HG03432 (cell line): ENCODE measurements around the gene RALY.

ENCODE experiments used
- ATAC-seq: cut with Tn5 transposase; IDR thresholded peaks from one replicate; pipeline ENCODE4 v1.9.1; 2021; ENCODE audit warnings: mild to moderate bottlenecking, moderate library complexity; ENCODE audit not compliant: unreplicated experiment

RALY gene

DNA sequence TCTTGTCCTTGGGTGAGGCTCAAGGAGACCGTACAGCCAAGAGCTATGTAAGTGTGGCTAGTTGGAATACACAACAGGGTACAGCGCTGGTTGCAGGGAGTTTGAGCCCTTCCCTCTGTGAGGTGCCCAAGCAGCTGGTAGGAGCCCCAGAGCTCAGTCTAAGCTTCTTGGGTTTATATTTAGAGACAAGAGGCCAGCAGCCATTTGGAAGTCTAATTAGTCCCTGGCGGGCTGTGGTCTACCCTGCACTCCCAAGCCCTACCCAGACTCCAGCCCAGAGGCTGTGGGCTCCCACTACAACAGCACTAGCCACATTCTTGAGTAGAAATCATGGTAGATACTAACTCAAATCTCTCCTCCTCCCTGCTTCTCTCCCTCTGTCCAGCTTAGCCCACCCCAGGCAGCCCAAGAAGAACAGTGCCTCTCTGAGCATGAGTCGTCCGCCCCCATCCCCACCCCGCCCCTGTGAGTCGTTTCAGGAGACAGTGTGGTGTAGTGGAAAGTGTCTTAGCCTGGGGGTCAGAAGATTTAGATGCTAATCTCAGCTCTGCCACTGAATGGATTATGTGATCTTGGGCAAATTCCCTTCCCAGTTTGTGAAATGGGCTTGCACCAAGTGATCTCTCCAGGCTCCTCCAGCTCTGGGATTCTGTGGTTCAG is 80.5 kb downstream of the RALY start:
- no peak for ATAC-seq

GRCh38 chr20:34075647-34076046 is 81.9 kb downstream of the RALY start:
- ATAC-seq, result no peak

- ATAC-seq, result no peak
Measured at GRCh38 chr20:34076952-34077351, 83.2 kb downstream of the RALY start.

DNA sequence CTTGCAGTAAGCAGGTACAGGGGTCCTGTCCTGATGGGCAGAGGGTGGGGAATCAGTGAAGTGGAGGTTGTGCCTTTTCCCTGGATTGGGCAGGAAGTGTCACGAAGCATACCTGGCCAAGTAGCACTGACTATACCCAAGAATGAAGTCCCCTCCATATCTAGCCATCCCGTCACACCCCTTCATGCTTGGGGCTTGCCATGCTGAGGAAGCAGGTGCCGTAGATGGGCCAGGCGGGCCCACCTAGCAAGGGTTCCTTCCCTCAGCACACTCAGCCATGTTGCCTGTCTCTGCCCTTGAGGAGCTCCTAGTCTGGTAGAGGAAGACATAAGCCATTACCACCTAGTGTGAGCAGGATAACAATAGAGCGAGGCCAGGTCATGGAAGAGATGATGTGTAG is 84.8 kb downstream of the RALY start:
- ATAC-seq, result no peak

DNA sequence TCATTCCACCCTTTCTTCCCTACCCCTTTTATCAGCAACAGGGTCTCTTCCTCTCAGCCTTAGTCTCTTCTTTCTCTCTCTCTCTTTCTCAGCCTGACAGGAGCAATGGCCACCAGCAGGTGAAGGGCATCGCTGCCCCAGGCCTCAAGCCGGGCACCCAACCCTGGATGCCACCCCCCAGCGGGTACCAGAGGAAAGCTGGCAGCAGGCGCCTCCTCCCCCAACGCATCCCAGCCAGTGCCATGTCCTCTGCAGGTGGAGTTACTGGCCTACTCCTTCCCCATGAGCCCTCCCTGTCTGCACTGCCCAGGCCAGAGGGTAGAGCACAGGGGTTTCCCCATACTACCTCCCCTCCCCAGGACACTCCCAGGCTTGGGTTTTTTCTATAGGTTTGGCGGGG is 86.1 kb downstream of the RALY start:
- no peak for ATAC-seq

GRCh38 chr20:34082232-34082887 is 88.6 kb downstream of the RALY start:
- no peak for ATAC-seq

GRCh38 chr20:34083137-34083536 is 89.4 kb downstream of the RALY start:
- no peak for ATAC-seq

GRCh38 chr20:34083781-34084180 is 90.1 kb downstream of the RALY start:
- no peak for ATAC-seq

DNA sequence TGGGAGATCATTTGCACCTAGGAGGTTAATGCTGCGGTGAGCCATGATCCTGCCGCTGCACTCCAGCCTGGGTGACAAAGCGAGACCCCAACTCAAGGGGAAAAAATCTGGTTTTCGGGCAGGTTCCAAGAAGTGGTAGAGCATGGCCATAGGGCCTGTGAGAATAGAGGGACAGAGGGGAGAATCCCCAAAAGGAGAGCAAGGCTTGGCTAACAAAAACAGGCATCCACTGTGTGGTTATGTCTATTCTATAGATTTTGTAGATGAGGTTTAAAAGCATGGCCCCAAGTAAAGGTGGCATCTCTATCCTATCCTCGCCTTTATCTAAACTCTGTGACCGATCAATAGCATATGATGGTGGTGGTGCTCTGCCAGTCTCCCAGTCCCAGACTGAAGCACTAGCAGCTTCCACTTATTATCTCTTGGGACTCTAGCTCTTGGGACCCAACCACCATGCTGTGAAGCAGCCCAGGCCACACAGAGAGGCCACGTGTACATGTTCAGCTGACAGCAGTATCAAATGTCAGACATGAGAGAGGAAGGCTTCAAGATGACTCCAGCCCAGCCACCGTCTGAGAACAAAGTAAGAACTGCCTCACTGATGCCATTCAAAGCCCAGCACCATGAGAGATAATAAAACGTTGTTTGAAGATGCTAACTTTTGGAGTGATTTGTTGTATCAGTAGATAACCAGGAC is 90.7 kb downstream of the RALY start:
- no peak for ATAC-seq

DNA sequence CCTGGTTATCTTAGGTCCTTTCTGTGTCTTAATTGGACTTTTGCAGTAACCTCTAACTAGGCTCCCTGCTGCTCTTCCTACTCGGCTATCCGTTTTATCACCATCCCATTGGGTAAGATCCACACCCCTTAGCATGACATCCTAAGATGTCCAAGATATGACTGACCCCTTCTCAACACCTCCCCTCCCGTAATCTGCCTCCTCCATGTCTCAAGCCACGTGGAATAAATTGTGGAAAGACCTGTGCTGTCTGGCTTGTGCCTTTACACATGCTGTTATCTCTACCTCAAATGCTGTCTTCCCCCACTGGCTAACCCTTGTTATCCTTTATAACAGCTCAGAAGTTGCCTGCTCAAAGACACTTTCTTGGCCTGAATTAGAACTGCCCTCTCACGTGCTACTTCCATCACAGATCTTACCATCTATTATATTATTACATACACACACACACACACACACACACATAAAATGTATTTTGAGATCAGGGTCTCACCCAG is 91.9 kb downstream of the RALY start:
- no peak for ATAC-seq

DNA sequence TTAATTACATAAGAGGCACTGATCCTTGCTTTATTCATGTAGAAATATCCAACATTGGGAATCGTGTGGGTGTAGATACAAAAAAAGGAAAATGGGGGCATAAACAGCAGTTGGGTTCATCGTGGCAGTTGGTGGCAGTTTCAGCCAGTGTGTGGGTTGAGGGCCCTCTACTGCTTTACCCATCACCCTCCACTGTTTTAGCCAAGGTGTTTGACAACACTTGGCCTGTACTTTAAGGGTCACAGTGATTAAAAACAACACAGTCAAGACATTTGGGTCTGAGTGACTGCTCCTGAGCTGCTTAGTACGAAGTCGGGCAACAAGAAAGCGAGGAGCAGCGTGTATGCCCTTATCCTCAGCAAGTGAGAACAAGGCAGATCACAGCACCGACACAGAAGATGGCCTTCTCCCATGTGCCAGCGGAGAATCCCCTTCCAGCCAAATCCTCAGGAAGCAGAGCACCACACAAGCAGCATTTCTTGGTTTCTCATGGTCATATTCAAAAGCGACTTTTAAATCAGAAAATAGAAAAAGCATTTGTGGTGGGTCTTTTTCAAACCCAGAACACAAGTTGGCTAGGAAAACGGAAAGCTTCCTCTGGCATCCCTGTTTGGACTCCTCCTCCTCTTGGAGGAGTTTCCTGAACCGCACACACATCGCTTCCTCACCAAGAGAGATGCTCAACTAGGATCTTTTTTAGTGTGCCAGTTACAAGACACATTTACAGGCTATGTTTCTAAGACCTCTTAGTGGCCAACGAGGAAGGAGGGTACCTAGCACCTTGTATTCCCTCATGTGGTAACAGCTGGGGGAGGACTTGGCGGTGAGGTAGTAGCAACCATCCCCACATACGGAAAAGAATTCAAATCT is 94.8 kb downstream of the RALY start:
- no peak for ATAC-seq

DNA sequence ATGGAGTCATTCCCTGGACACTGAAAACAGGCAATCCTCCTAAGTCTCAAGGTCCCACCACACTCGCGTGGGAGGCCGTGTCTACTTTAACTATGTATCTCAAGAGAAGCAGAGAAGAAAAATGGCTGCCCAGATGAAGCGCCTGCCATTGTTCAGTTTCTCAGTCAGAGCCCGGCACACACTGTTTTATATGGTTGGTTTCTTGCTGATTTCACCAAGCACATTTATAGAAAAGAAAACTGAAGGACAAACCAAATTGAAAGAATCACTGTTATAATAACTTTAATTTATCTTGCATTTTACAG is 95.4 kb downstream of the RALY start:
- no peak for ATAC-seq

DNA sequence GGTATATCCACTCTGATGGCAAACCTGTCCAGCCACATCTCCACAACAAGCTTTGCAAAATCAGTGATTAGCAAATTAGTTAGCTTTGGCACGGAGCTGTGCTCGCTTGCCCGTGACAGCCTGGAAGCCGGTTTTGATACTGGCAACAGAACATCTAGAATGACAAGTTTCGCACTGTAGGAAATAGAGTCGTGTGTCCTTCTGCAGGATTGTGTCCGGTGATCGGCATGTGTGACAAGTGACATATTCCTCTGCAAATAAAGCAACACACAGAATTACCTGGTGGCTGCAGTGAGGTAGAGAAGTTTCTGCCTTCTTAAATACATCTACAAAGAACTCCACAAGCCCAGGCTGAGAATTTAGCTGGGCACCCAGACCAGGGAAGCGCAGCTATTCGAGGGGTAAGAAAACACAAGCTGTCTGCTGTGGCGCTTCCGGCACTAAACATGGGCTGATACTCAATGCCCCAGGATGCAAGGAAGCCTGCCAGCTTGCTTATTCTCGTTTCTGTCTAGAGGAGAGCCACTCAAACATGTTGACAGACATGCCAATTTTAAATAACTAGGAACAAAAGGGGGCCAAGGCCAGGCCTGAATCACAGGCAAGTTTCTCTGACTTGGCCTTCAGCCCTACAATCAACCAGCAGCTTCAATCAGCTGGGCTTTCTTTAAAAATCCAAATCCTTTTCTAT is 96.1 kb downstream of the RALY start:
- ATAC-seq, result no peak

- ATAC-seq, result no peak
Measured at GRCh38 chr20:34090645-34091044, 96.9 kb downstream of the RALY start.

GRCh38 chr20:34091637-34092200 is 98.0 kb downstream of the RALY start:
- ATAC-seq, result no peak

DNA sequence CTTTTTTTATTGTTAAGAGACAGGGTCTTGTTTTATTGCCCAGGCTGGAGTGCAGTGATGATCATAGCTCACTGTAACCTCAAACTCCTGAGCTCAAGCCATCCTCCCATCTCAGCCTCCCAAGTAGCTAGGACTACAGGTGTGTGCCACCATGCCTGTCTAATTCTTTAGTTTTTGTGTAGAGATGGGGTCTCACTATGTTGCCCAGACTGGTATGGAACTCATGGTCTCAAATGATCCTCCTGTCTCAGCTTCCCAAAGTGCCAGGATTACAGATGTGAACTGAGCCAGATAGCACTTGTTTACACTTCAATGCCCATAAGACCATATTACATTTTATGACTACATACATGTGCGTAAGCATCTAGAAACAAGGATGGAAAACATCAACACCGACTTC is 100.2 kb downstream of the RALY start:
- ATAC-seq, result no peak

- ATAC-seq, result no peak
Measured at GRCh38 chr20:34095825-34096224, 102.1 kb downstream of the RALY start.

- no peak for ATAC-seq
Measured at GRCh38 chr20:34096699-34097444, 103.2 kb downstream of the RALY start.

DNA sequence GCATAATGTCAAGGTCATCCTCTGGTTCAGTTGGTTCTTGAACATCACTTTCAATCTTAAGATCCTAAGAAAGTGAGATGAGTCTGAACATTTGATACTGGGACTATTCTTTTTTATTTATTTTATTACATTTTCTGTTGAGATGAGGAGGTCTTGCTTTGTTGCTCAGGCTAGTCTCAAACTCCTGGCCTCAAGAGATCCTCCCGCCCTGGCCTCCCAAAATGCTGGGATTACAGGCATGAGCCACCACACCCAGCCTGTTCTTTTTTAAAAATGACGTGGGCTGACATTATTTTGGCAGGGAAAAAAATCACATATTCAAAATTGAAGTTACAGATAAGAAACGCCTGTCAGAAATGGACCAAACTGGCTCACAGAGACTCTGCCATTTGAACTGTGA is 104.9 kb downstream of the RALY start:
- ATAC-seq, result no peak

DNA sequence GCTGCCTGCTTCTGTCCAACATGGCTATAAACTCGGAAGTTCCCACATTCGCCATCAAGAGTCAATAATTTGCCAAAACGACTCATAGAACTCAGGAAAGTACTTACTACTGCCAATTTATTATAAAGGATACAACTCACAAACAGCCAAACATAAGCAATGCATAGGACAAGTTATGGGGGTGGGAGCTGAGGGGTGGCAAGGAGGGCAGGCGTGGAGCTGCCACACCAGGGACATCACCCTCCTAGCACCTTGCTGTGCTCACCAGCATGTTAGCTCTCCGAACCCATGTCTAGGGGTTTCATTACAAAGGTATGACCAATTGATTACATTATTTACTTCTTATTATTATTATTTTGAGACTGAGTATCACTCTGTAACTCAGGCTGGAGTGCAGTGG is 106.0 kb downstream of the RALY start:
- ATAC-seq, result no peak
